Measurements from ENCODE around the gene IQUB.

- TF ChIP-seq CTCF (optimal IDR thresholded peaks at IDR 0.05 in 1 of 3, IDR thresholded peaks at IDR 0.05 in 1 of 3, conservative IDR thresholded peaks at IDR 0.05 in 1 of 3; ENCODE audit: extremely low read depth in 1 of 3, insufficient read depth in 2 of 3, low read length in 3 of 3) (no peak), EZH2 (IDR thresholded peaks at IDR 0.05; ENCODE audit: low read length) (no peak)
Measured at GRCh38 chr7:123460616-123461015, 73.8 kb downstream of the IQUB start.
